SH-SY5Y (cell line): ENCODE results near the gene CLCN7.

Source experiments
- GATA2 ChIP-seq: IDR thresholded peaks from 2 replicates; pipeline ENCODE4 v1.6.1; 2011; ENCODE audit warnings: mild to moderate bottlenecking, low read depth, low read length
- GATA3 ChIP-seq: IDR thresholded peaks from 2 replicates; pipeline ENCODE4 v1.6.1; 2011; ENCODE audit warnings: low read depth, mild to moderate bottlenecking, low read length, moderate library complexity

DNA sequence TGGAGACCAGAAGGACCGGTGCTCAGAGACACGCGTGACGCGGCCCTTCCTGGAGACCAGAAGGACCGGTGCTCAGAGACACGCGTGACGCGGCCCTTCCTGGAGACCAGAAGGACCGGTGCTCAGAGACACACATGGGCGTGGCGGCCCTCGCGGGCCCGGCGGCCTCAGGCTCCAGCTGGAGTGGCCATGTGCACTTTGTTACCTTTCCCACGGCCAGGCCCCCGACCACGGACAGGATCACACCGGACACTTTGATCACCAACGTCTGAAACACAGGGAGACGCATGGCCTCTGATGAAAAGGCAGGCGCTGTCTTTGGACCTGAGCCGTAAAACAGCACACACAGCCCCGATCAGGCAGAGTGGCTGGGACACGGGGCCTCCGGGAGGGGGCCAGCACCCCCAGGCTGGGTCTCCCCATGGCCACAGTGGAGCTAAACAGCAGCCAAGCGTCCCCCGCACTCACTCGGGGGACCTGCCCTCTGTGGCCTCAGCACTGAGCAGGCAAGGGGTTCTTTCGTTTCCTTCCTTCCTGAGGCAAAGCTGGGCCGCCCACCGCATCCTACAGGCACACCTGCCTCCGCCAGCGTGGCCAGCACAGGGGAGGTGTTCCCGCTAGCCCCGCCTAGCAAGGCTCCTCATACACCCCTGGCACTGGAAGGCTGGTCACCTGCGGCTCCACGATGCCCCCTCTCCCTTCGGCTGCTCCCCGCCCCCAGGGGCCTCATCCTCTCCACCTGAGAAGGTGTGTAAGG is 17.2 kb downstream of the CLCN7 start:
- TF ChIP-seq GATA2 = no peak
- TF ChIP-seq GATA3 = no peak
